GM23338 (cell line): ENCODE data around the gene PRCC. TPM values are rescaled to one million over a fixed set of nuclear protein-coding genes. Genes with fewer than 3 reads are reported as not detected.

Experiments
- ATAC-seq: fragments of 200-7000 bp; cut with Tn5 transposase; 3 replicates; pipeline ENCODE4 v1.9.1; 2020
- DNase-seq: peaks from one replicate; pipeline ENCODE4 v3.0.0-alpha.2; 2015; ENCODE audit warnings: low spot score
- H2AFZ ChIP-seq: fragments of 200-600 bp; sonication (generic); 2 replicates; pipeline ENCODE4 v1.8.0; 2016; ENCODE audit warnings: antibody characterized with exemption, mild to moderate bottlenecking, moderate library complexity
- H3F3A ChIP-seq: fragments of 200-600 bp; sonication (generic); replicated peaks from 2 replicates; pipeline ENCODE4 v1.8.0; 2017; ENCODE audit warnings: antibody characterized with exemption, mixed run types, low read depth
- H3K27ac ChIP-seq: fragments of 200-600 bp; sonication (generic); 2 replicates; pipeline ENCODE4 v1.6.1; 2016; ENCODE audit warnings: low read depth
- H3K27me3 ChIP-seq: fragments of 200-600 bp; sonication (generic); 2 replicates; pipeline ENCODE4 v1.8.0; 2016; ENCODE audit warnings: mild to moderate bottlenecking, mixed run types, moderate library complexity; ENCODE audit not compliant: insufficient read depth
- H3K36me3 ChIP-seq: fragments of 200-600 bp; sonication (generic); 2 replicates; pipeline ENCODE4 v1.8.0; 2016; ENCODE audit warnings: mild to moderate bottlenecking; ENCODE audit not compliant: insufficient read depth
- H3K4me1 ChIP-seq: fragments of 200-600 bp; sonication (generic); 2 replicates; pipeline ENCODE4 v1.8.0; 2016; ENCODE audit warnings: mild to moderate bottlenecking, moderate library complexity; ENCODE audit not compliant: insufficient read depth
- H3K4me2 ChIP-seq: fragments of 200-600 bp; sonication (generic); 2 replicates; pipeline ENCODE4 v1.7.1; 2017; ENCODE audit warnings: mixed run types
- H3K4me3 ChIP-seq: fragments of 200-600 bp; sonication (generic); 2 replicates; pipeline ENCODE4 v1.6.1; 2016; ENCODE audit warnings: mixed run types
- H3K79me2 ChIP-seq: fragments of 200-600 bp; sonication (generic); replicated peaks from 2 replicates; pipeline ENCODE4 v1.8.0; 2017; ENCODE audit warnings: mild to moderate bottlenecking; ENCODE audit not compliant: insufficient read depth
- H3K9me2 ChIP-seq: fragments of 200-600 bp; sonication (generic); 2 replicates; pipeline ENCODE4 v1.8.0; 2017; ENCODE audit not compliant: insufficient read depth
- H4K20me1 ChIP-seq: fragments of 200-600 bp; sonication (generic); replicated peaks from 2 replicates; pipeline ENCODE4 v1.8.0; 2017; ENCODE audit warnings: mild to moderate bottlenecking; ENCODE audit not compliant: insufficient read depth
- H3K27ac Mint-ChIP-seq: 2 replicates; pipeline ENCODE4 v1.8.0; 2020; ENCODE audit warnings: inconsistent platforms, mild to moderate bottlenecking, moderate library complexity, mixed read lengths
- H3K27me3 Mint-ChIP-seq: 3 replicates; pipeline ENCODE4 v1.8.0; 2022; ENCODE audit warnings: low read depth, mild to moderate bottlenecking, moderate library complexity, mixed read lengths, inconsistent platforms; ENCODE audit not compliant: insufficient read depth, poor library complexity
- H3K36me3 Mint-ChIP-seq: 3 replicates; pipeline ENCODE4 v1.8.0; 2021; ENCODE audit warnings: low read depth, mild to moderate bottlenecking, inconsistent platforms, moderate library complexity, mixed read lengths
- H3K4me1 Mint-ChIP-seq: 3 replicates; pipeline ENCODE4 v1.8.0; 2020; ENCODE audit warnings: mild to moderate bottlenecking, inconsistent platforms, mixed read lengths
- H3K4me3 Mint-ChIP-seq: 3 replicates; pipeline ENCODE4 v1.8.0; 2021; ENCODE audit warnings: moderate library complexity, mild to moderate bottlenecking, inconsistent platforms, mixed read lengths
- H3K9me3 Mint-ChIP-seq: 3 replicates; pipeline ENCODE4 v1.8.0; 2020; ENCODE audit warnings: moderate library complexity, mild to moderate bottlenecking, inconsistent platforms, mixed read lengths
- CREB1 ChIP-seq: fragments of 250-450 bp; sonication (Bioruptor Pico); IDR thresholded peaks from 2 replicates; pipeline ENCODE4 v1.5.0; 2020; ENCODE audit warnings: low read depth, mild to moderate bottlenecking, moderate library complexity
- EZH2phosphoT487 ChIP-seq: fragments of 200-600 bp; sonication (generic); IDR thresholded peaks from one replicate; pipeline ENCODE4 v1.8.1; 2018; ENCODE audit warnings: antibody characterized with exemption; ENCODE audit not compliant: unreplicated experiment
- POLR2AphosphoS5 ChIP-seq: IDR thresholded peaks from 2 replicates; pipeline ENCODE4 v1.6.1; 2016; ENCODE audit warnings: antibody characterized with exemption, low read depth
- STAT1 ChIP-seq: IDR thresholded peaks from one replicate; pipeline ENCODE4 v1.6.1; 2016; ENCODE audit warnings: antibody characterized with exemption; ENCODE audit not compliant: unreplicated experiment
- ZNF114 ChIP-seq: fragments of 250-450 bp; sonication (Bioruptor Pico); IDR thresholded peaks from 2 replicates; pipeline ENCODE4 v1.5.0; 2020; ENCODE audit warnings: mild to moderate bottlenecking, moderate library complexity
- ZNF331 ChIP-seq: fragments of 250-450 bp; sonication (Bioruptor Pico); IDR thresholded peaks from 2 replicates; pipeline ENCODE4 v1.5.0; 2020; ENCODE audit warnings: low read depth, mild to moderate bottlenecking, moderate library complexity
- polyA plus RNA-seq: library from polyadenylated mRNA; unstranded; fragments of >200 nt; fragmentation: Nextera tagmentation; extraction: Ambion mirVana; gene quantifications from 2 replicates; pipeline ENCODE4 v1.2.1, GENCODE V29; 2016
- total RNA-seq: library from RNA; depleted of rRNA; stranded (reverse); fragments of >200 nt; shearing (Covaris generic); gene quantifications from 2 replicates; pipeline ENCODE4 v1.2.3, GENCODE V29; 2014

The PRCC gene
- total and polyA plus RNA-seq, 2 experiments from 2014 or later = 66.2 to 72.9 TPM

DNA sequence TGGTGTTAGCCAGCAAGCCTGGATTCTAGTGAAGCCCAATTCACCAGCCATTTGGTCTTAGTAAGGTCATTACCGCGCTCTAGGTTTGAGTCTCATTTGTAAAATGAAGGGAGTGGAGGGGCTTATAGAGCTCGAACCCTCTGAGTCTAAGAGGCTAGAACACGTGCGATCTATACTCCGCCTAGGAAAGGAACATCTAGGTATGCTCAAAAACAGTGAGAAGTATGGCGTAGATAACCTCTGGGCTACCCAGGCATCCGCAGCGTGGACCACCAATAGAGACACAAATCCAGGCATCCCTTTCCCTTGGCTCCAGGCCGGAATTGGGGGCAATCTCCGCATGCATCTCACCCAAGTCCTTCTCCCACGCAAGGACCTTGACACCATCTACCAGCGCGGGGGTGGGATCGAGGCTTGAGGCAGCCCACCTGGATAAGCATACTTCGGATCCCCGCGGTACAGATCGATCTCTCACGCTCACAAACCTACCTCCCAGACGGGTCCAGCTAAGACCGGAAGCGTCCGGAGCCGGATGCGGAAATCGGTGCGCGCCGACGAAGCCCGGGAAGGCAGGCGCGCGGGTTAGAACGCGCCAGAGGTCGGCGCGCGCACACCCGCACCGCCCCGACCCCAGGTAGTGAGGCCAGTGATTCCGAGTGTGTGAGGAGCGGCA lies 39.3 kb upstream of the PRCC start, which contains the start of gene METTL25B:
Gene METTL25B, plus strand, starts transcription at position 544 of the 673 bp plus-strand sequence. CDS start 636 bp downstream, outside the sequence.
- peaks cover 38% of the 10 kb centered on the region for H4K20me1 ChIP-seq
- peak within 1 kb of the TSS; percentile 64; the same call in 1 of the 2 replicates for H2AFZ ChIP-seq
- peaks cover 28% of the 10 kb centered on the region for H3K4me1 ChIP-seq
- no peaks in the 10 kb centered on the region for H3K9me3 Mint-ChIP-seq
- peaks cover 34% of the 10 kb centered on the region; the same call in 1 of the 2 replicates for H3F3A ChIP-seq
- peak within 1 kb of the TSS; percentile 90 for H3K27ac ChIP-seq
- no peaks in the 10 kb centered on the region for H3K27me3 ChIP-seq
- no peaks in the 10 kb centered on the region for H3K9me2 ChIP-seq
- peaks cover 13% of the 10 kb centered on the region for H3K4me1 Mint-ChIP-seq
- peak within 1 kb of the TSS; percentile 95 for H3K4me2 ChIP-seq
- H3K79me2 ChIP-seq = peaks cover 64% of the 10 kb centered on the region
- peaks cover 5% of the 10 kb centered on the region for H3K27me3 Mint-ChIP-seq
- peak within 1 kb of the TSS; percentile 96 for H3K4me3 ChIP-seq
- peaks cover 14% of the 10 kb centered on the region for H3K36me3 ChIP-seq
- no peak for TF ChIP-seq ZNF114 (CRISPR knock-in tag)
- no peak for TF ChIP-seq EZH2phosphoT487
- peak; percentile 61; the same call in 1 of the 2 replicates for TF ChIP-seq POLR2AphosphoS5
- peak; percentile 52 for TF ChIP-seq CREB1 (CRISPR knock-in tag)
- no peak for TF ChIP-seq STAT1
- no peak for TF ChIP-seq ZNF331 (CRISPR knock-in tag)
- no peak within 1 kb of the TSS; the same call in 2 of the 3 replicates for H3K4me3 Mint-ChIP-seq
- H3K36me3 Mint-ChIP-seq = peaks cover 21% of the 10 kb centered on the region
- ATAC-seq = peak; percentile 75
- peak; percentile 93 for DNase-seq
- H3K27ac Mint-ChIP-seq = peak within 1 kb of the TSS; percentile 97

DNA sequence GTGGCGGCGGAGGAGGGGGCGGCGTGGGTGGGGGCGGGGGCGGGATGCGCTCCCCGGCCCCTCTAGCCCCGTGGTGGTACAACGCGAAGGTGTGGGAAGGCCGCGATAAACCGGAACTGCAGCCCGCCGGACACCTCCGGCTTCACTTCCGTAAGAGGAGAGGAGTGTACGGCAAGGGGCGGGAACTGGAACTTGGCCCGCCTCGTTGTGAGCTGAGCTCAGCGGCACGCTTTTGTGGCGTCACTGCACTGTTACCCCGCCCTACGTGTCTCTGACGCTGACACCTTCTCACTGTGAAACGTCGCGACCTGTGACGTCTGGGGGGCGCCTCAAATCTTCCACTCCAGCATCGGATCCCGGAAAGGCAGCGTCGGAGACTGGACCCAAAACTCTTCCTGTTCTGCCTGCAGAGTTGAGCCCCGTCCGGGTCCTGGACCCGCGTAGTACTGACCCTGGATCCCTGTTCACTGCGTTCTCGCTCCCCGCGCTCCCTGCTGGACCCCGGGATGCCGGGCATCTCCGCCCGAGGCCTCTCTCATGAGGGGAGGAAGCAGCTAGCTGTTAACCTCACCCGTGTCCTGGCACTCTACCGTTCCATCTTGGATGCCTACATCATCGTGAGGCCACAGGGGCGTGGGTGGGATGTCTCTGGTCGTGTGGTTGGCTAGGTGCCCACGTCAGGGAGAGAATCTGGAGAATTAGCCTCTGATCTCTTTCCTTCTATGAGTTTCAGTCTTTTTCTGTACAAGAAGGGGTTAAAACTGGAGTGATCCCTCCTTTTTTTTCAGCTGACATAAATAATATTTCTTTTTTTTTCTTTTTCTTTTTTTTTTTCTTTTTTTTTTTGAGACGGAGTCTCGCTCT lies 38.5 kb upstream of the PRCC start, which contains the start of gene ISG20L2:
Gene ISG20L2, minus strand, starts transcription at position 168 of the 864 bp plus-strand sequence. CDS start 1,114 bp downstream, outside the sequence.
- H4K20me1 ChIP-seq = peaks cover 31% of the 10 kb centered on the region
- peaks cover 8% of the 10 kb centered on the region for H3K36me3 ChIP-seq
- ATAC-seq (peak; percentile 87), DNase-seq (peak; percentile 99)
- Mint-ChIP-seq H3K4me3 (no peak within 1 kb of the TSS; the same call in 2 of the 3 replicates), H3K27me3 (peaks cover 5% of the 10 kb centered on the region), H3K27ac (peak within 1 kb of the TSS; percentile 97), H3K36me3 (peaks cover 15% of the 10 kb centered on the region), H3K9me3 (no peaks in the 10 kb centered on the region), H3K4me1 (peaks cover 13% of the 10 kb centered on the region)
- H3K79me2 ChIP-seq = peaks cover 56% of the 10 kb centered on the region
- peak within 1 kb of the TSS; percentile 95 for H3K4me2 ChIP-seq
- TF ChIP-seq ZNF331 (CRISPR knock-in tag) (no peak), POLR2AphosphoS5 (peak; percentile 63; the same call in 1 of the 2 replicates), CREB1 (CRISPR knock-in tag) (peak; percentile 98)
- peak within 1 kb of the TSS; percentile 90 for H3K27ac ChIP-seq
- H3K9me2 ChIP-seq = no peaks in the 10 kb centered on the region
- peak within 1 kb of the TSS; percentile 64; the same call in 1 of the 2 replicates for H2AFZ ChIP-seq
- H3F3A ChIP-seq = peaks cover 32% of the 10 kb centered on the region; the same call in 1 of the 2 replicates
- no peaks in the 10 kb centered on the region for H3K27me3 ChIP-seq
- peak within 1 kb of the TSS; percentile 96 for H3K4me3 ChIP-seq
- H3K4me1 ChIP-seq = peaks cover 28% of the 10 kb centered on the region
